Posterior cingulate gyrus (tissue), 11 donors: ENCODE measurements around the gene EXD3.
"Not testable (repeated sequence)": the region's sequence is repeated elsewhere in the genome, so short reads cannot be mapped to it uniquely, and the experiment has no call there.

Source experiments
- DNase-seq, 10 donors: peaks; one replicate each; pipeline versions ENCODE4 v3.0.0 to v3.0.0-alpha.2; 2020 to 2021; ENCODE audit warnings: mixed read lengths in 3 of 10
- intact Hi-C: fragments of 100-400 bp; cut with DNase I; formaldehyde crosslinking; loops from one replicate; pipeline ENCODE4 v1.15.1; 2023

Gene EXD3

DNA sequence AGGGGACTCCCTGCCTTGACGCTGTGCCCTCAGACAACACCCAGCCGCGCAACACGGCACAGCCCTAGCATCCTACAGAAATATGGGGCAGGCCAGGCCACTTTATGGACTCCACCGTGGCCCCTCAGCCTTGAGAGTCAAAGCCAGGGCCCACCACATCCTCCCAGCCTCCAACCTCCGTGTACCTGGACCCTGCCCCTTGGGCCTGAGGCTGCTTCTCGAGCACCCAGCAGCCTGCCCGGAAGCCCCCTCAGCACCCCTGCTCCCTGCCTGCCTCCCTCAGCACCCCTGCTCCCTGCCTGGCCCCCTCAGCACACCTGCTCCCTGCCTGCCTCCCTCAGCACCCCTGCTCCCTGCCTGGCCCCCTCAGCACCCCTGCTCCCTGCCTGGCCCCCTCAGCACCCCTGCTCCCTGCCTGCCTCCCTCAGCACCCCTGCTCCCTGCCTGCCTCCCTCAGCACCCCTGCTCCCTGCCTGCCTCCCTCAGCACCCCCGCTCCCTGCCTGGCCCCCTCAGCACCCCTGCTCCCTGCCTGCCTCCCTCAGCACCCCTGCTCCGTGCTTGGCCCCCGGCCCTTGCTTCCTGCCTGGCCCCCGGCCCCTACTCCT is 36.4 kb downstream of the EXD3 start:
- DNase-seq, intact Hi-C loops: not testable (repeated sequence)

DNA sequence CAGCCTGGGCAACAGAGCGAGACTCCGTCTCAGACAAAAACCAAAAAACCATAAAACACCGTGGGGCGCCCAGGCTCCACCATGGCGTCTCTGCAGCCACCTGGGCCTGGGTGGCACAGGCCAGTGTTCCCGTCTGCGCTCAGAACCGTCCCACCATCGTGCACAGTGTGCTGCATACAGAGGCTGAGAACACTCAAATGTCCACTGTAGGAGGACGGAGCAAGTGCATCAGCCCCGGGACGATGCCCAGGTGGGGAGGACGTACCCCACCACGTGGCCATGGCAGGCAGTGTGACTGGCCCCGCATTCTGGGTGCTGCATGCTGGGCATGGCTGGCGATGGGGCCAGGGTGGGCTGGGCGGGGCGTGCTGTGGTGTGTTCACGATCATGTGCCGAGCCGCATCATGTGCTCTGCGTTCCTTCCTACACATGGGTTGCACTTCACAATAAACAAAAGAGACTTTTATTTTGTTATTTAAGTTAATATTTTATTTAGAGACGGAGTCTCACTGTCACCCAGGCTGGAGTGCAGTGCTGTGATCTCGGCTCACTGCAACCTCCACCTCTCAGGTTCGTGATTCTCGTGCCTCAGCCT is 37.8 kb downstream of the EXD3 start:
- peak in 2 of 10 donors; percentile 4 to 75 for DNase-seq
- intact Hi-C loops, result no loop called here

DNA sequence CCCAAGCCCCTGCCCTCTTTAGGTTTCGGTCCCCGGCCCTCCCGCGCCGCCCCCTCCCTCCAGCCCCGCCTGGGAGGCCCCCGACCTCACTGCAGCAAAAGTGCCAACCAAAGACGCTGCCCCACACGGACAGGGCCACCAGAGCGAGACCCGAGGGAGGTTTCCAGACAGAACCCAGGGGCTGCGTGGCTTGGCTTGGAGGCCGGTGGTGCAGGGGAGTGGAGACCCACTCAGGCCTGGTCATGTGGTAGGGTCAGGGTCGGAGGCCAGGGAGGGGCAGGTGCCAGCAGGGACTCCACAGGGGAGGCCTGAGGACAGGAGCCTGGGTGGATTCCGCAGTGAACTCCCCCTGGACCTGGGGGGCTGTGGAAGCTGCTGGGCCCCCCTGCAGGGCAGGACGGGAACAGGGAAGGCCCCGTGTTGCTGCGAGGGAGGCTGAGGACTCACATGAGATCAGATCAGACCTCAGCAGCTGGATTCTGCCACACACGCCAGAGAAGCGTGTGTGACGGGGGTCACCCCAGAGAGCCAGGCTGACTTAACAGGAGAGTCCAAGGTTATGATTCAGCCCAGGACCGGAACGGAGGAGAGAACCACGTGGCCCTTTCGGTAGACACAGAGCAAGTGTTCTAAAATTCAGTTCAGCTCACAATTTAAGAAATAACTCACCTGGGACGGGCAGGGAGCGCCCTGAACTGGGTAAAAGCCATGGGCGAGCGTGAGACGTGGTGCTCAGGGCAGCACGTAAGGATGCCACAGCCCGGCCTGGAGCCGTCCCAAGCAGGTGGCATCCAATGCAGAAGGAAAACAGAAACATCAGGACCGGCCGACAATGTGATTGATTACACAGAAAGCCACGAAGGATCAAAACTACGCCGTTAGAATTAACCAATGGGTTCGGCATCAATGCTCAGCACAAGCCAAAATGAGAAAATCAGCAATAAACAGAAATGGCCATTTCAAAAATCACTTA is 38.9 kb downstream of the EXD3 start:
- intact Hi-C loops, result no loop called here
- DNase-seq, result peak in 4 of 10 donors; percentile 9 to 75 (median 62)

DNA sequence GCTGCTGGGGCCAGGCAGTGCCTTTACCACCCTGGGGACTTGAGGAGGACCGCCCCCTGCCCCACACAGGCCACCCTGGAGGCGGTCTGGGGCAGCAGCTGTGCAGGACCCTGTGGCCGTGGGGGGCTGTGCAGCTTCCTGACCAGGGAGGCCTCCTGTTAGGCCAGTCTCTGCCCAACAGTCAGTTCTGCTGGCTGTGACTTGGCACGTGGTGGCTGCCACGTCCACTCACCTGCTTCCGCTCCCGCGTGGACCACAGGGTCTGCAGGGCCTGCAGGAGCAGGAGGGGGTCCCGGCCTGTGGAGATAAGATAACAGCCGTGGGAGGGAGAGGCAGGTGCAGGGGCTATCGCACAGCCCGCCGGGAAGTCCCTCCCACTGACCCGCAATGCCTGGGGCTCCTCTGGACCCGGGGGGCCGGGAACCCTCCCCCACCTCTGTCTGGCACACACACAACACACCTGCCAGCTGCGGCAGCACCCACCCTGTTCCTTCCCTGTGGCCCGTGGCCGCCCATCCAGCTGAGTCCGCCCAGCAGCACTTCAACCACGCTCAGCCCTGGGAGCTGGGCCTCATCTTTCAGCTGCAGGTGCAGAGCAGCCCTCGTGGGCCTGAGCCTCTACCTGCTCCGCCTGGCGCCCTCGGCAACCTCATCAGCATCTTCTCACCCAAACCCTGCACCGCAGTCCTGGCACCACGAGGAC is 39.7 kb downstream of the EXD3 start:
- peak in 4 of 10 donors; percentile 20 to 64 (median 56) for DNase-seq
- intact Hi-C loops, result no loop called here

DNA sequence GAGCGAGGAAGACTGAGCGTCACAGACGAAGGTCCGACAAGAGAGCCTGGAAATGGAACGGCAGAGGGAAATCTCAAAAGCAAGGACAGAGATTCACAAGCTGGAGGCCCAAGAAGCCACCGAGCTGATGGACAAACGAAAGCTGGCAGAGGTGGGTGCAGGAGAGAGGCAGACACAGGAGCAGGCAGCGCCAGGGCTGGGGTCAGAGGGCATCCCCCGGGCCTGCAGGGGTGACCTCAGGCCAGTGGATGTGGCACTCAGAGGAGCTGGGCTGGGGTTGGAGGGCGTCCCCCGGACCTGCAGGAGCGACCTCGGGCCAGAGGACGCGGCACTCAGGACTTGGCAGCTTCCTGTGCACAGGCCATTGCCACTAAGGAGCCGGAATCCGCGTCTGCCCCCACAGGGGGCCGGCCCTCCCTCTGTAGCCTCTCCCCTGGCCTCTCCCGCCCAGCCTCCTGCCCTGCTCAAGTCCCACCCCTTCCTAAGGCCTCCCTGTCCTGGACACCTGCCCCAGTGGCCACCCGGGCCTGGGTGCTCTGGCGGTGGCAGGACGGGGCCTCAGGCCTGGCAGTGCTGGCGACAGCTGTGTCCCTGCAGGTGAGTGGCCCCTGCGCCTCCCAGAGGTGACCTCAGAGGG is 40.4 kb downstream of the EXD3 start:
- intact Hi-C loops, result no loop called here
- peak in 4 of 10 donors; percentile 16 to 69 (median 66) for DNase-seq

DNA sequence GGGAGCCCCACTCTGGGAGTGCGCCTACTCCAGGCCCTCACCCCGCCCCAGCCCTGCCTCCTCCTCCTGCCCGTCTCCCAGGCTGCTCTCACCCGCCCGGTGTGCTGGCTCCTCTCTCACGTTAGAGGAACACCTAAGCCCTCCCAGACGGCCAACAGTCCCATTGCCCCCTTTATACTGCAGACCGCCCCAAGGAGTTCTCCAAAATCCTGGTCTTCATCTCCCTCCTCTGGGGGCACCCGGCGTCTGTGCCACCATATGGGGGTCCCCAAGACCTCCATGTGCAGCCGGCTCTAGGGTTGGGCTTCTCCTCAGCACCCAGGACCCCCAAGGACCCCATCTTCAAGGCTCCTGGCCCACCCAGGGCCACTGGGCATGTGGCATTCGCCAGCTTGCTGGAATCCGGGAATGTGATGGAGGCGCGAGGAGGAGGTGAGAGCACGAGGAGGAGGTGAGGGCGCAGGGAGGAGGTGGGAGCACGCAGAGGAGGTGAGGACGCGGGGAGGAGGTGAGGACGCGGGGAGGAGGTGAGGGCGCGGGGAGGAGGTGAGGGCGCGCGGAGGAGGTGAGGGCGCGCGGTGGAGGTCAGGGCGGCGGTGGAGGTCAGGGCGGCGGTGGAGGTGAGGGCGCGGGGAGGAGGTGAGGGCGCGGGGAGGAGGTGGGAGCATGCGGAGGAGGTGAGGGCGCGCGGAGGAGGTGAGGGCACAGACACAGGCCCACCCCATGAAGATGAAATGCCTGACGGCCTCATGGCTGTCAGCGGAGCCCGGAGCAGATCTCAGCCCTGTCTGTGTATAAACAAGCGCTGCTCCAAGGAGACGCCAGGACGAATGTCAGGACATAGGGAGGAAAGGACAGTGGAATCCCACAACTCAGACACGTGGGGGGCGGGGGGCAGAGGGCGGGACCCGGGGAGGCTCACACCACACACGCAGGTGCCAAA is 41.2 kb downstream of the EXD3 start:
- peak in 4 of 10 donors; percentile 23 to 79 (median 65) for DNase-seq

DNA sequence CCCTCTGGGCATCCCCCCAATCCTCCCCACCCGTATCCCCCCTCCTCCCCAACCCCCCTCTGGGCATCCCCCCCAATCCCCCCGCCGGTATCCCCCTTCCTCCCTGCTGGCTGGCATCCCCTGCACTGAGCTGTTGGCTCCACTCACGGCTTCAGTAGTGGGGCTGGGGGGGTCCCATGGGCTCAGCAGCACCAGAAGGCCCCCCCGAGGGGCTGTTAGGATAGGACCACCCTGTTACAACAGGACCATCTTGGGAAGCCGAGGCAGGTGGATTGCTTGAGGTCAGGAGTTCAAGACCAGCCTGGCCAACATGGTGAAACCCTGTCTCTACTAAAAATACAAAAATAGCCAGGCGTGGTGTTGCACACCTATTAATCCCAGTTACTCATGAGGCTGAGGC is 42.4 kb downstream of the EXD3 start:
- intact Hi-C loops, result no loop called here
- peak in 2 of 10 donors; percentile 16 to 20 for DNase-seq

More for the DNA sequence above, 41.2 kb downstream of the EXD3 start:
- intact Hi-C loops, result no loop called here

DNA sequence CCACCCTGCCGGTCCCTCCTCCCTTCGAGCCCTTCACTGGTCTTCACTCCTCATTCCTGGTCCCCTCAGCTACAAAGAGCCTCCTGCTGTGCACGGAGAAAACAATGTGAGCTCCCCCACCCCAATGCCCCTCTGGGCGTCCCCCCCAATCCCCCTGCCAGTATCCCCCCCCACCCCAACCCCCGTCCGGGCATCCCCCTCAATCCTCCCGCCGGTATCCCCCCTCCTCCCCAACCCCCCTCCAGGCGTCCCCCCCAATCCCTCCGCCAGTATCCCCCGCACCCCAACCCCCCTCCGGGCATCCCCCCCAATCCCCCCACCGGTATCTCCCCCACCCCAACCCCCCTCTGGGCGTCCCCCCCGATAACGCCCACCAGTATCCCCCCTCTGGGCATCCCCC is 42.8 kb downstream of the EXD3 start:
- DNase-seq, result no peak
- intact Hi-C loops, result no loop called here

DNA sequence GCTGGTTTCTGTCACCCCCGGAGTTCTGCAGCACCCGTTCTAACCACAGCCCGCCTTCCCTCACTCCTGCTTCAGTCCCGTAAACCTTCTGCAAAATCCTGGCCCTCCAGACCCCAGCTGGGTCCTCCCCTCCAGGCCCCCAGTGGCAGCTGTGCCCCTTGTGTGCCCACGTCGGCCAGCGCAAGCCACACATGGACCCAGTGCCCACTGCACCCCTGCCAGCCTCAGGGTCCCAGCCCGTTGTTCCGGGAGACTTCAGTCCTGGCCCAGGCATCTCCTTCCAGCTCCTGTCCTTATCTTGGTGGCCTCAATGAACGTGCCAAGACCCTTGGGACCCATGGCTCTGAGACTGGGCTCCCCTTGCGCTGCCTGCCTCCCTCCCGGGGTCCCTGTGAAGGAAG is 43.2 kb downstream of the EXD3 start:
- DNase-seq, result peak in 4 of 10 donors; percentile 16 to 81 (median 57)
- intact Hi-C loops, result no loop called here

DNA sequence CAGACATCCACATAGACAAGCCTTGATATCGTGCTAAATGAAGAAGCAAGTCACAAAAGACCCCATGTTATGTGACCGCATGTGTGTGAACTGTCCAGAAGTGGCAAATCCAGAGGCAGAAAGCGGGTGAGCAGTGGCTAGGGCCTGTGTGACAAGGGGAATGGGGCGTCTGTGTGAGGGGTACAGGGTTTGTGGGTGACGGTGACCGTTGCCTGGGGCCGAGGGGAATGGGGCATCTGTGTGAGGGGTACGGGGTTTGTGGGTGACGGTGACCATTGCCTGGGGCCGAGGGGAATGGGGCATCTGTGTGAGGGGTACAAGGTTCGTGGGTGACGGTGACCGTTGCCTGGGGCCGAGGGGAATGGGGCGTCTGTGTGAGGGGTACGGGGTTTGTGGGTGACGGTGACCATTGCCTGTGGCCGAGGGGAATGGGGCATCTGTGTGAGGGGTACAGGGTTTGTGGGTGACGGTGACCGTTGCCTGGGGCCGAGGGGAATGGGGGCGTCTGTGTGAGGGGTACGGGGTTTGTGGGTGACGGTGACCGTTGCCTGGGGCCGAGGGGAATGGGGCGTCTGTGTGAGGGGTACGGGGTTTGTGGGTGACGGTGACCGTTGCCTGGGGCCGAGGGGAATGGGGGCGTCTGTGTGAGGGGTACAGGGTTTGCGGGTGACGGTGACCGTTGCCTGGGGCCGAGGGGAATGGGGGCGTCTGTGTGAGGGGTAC is 44.1 kb downstream of the EXD3 start:
- DNase-seq, result peak in 3 of 10 donors; percentile 43 to 70 (median 47)
- intact Hi-C loops, result not testable (repeated sequence)

DNA sequence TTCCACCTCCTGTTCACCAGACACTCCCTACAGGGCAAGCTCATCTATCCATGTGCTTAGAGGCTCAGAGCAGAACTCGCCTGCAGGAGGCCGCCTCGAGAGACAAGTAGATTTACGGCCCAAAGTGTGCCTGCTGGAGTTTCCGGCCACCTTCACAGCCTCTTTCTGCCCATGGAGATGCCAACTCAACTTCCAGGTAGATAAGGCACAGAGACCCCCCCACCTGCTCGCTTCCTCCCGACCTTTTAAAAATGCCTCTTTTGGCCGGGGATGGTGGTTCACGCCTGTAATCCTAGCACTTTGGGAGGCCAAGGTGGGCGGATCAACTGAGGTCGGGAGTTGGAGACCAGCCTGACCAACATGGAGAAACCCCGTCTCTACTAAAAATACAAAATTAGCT is 46.6 kb downstream of the EXD3 start:
- intact Hi-C loops, result no loop called here

DNA sequence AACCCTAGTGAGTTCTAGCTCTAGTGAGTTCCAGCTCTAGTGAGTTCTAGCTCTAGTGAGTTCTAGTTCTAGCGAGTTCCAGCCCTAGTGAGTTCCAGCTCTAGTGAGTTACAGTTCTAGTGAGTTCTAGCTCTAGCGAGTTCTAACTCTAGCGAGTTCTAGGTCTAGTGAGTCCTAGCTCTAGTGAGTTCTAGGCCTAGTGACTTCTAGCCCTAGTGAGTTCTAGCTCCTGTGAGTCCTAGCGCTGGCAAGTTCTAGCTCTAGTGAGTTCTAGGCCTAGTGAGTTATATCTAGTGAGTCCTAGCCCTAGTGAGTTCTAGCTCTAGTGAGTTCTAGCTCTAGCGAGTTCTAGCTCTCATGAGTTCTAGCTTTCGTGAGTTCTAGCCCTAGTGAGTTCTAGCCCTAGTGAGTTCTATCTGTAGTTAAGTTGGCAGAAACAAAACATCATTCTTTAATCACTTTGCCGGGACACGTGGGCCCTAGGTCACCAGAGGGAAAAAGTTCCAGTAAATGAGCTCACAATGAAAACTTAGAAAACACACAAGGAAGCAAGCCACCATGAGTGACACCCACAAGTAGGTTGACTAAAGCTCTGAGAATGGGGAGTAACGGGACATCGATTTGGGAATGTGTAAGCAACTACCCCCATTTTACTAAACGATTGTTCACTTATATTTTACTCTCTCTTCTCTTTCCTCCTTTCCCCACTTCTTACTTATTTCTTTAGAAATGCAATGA is 47.5 kb downstream of the EXD3 start:
- no peak for DNase-seq
- intact Hi-C loops, result no loop called here

More for the DNA sequence above, 46.6 kb downstream of the EXD3 start:
- peak in 4 of 10 donors; percentile 9 to 36 (median 30) for DNase-seq

DNA sequence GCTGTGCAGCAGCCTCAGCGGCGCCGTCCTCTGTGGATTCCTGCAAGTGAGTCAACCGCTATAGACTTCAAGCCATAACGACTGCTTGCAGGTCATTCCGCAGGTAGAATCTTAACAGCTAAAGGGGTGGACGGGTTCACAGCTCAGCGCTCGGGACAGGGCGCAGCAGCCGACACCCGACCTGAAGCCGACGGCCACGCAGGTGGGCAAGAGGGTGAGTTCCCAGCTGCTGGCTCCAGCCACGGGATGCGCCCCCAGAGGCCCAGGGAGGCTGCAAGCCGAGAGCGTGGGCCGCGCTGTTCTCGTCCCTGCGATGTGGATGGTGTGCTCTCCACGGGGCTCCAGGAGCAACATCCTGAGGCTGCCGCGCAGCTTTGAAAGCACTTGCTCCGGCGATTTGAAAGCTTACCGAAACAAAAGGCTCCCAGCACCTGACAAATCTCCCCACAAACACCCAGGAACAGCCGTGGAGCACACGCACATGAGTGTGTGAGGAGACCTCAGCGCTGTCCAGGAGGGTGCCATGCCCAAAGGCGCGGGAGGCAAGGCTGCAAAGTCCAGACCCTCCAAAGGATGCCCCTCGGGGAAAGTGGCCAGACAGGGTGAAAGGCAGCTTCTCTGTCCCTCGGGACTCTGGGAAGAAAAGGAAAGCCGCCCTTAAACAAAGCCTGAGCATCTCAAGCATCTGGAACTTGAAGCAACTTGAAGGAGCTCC is 48.7 kb downstream of the EXD3 start:
- peak in 4 of 10 donors; percentile 19 to 72 (median 56) for DNase-seq

DNA sequence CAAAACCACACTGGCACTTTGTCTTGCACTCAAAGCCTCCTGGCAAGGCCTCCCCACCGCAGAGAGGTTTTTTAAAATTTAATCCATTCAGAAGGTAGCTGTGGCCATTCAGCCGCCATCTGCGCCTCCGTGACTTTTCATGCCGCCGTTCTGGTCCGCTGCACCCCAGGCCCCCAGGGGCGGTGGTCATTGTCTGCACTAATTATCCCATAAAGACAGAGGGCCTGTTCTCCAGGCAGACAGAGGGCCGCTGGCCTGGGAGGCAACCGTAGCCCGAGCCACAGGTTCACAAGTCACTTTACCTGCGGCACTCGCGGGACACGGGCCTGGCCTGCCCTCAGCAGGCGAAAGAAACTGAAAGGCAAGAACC is 49.4 kb downstream of the EXD3 start:
- intact Hi-C loops, result no loop called here
- peak in 4 of 10 donors; percentile 21 to 78 (median 66) for DNase-seq

More for the DNA sequence above, 48.7 kb downstream of the EXD3 start:
- intact Hi-C loops, result no loop called here

DNA sequence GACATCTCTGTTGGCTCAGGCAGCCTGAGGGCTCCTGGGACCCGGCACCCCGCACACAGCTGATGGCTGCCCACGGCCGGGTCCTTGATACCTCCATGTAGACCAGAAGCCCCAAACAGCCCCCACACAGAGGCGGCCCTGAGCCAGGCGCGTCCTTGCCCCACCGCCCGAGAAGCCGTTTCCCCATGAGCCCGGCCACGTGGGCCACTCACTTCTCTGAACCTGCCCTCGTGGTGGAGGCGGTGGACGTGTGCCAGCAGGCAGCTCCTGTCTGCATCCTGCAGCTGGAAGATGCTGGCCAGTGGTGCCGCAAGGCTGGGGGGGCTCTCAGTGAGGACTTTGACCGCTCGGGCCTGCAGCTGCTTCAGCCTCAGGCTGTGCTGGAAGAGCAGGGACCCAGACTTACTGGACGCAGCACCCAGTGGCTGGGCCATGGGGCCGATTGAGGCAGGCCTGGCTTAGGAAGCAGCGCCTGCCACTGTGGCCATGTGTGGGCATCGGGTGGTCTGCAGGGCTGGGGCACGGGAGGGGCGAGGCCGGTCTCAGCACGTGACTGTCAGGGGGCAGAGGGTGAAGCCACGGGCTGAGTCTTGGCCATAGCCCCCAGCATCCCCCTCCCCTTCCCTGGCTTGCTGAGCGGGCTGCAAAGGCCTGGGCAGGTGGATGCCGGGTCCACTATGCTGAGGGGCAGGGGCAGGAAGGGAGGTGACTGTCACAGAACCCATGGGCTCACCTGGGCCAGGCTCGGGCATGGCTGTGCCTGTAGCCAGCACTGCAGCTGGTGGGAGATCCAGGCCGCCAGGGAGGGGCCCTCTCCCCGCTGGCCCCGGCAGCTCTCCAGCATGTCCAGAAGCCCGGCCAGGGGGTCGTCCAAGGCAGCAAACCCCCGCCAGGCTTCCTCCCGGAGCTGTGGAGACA is 50.0 kb downstream of the EXD3 start:
- peak in 4 of 10 donors; percentile 24 to 85 (median 75) for DNase-seq
- intact Hi-C loops, result no loop called here
